ENCODE measurements around the gene LRRC56. TPM values are rescaled to one million over a fixed set of nuclear protein-coding genes. Genes with fewer than 3 reads are reported as not detected.

Gene LRRC56
- polyA plus RNA-seq, 3 donors, result 0.09 to 0.68 TPM; not detected in 1

- Histone ChIP-seq H3K4me1 (ENCODE audit: control insufficient read depth in 1 of 2, insufficient read depth in 2 of 2, low read length in 2 of 2) (peaks cover 10 to 11% of the 10 kb centered on the region in 2 donors), H3K9ac (ENCODE audit: insufficient read depth, low read length, poor library complexity, severe bottlenecking) (no peak overlapping the region), H2AFZ (ENCODE audit: insufficient read depth, low read depth, low read length, poor library complexity, severe bottlenecking) (no peak overlapping the region), H3K36me3 (replicated peaks in 1 of 2; ENCODE audit: control insufficient read depth in 1 of 2, insufficient read depth in 2 of 2, low read length in 2 of 2) (peaks cover 20 to 23% of the 10 kb centered on the region in 2 donors), H3K9me3 (replicated peaks in 1 of 2; ENCODE audit: control insufficient read depth in 1 of 2, insufficient read depth in 1 of 2, low read length in 2 of 2) (no peaks in the 10 kb centered on the region), H3K4me2 (replicated peaks; ENCODE audit: extremely low read depth, low read length, poor library complexity, severe bottlenecking) (no peak overlapping the region), H3K4me3 (replicated peaks in 1 of 3; ENCODE audit: low read depth in 2 of 3, low read length in 3 of 3) (no peak overlapping the region), H3K27me3 (ENCODE audit: control insufficient read depth in 2 of 2, insufficient read depth in 2 of 2, low read length in 2 of 2) (no peaks in the 10 kb centered on the region), H4K20me1 (ENCODE audit: insufficient read depth, low read length) (peaks cover 26% of the 10 kb centered on the region), H3K27ac (ENCODE audit: low read depth in 1 of 2, low read length in 2 of 2) (no peak overlapping the region), H3K79me2 (ENCODE audit: insufficient read depth, low read length) (peaks cover 11% of the 10 kb centered on the region)
- no peak for TF ChIP-seq CTCF (IDR thresholded peaks at IDR 0.05)
- H3K4me1 Mint-ChIP-seq, result peaks cover 2% of the 10 kb centered on the region
- DNase-seq, result no peak
- no peak overlapping the region for H3K27ac Mint-ChIP-seq
- WGBS (ENCODE audit: insufficient coverage), result 98% methylated on average over 16 of the region's 18 CpGs
- intact Hi-C loops (cut with micrococcal nuclease), result no loop called here
- H3K27me3 Mint-ChIP-seq (ENCODE audit: low read depth in 3 of 3), result peaks cover 0 to 4% (median 2%) of the 10 kb centered on the region in 3 donors
- H3K9me3 Mint-ChIP-seq, result no peaks in the 10 kb centered on the region
- peaks cover 15% of the 10 kb centered on the region in 2 donors for H3K36me3 Mint-ChIP-seq
- H3K4me3 Mint-ChIP-seq, result no peak overlapping the region
These were observed 7.5 kb upstream of the LRRC56 start for GRCh38 chr11:529728-530411.

- no peak for DNase-seq
- Mint-ChIP-seq H3K4me3 (no peak overlapping the region), H3K27ac (no peak overlapping the region), H3K36me3 (peaks cover 15% of the 10 kb centered on the region in 2 donors), H3K27me3 (ENCODE audit: low read depth in 3 of 3) (peaks cover 2 to 3% (median 2%) of the 10 kb centered on the region in 3 donors), H3K4me1 (peaks cover 4% of the 10 kb centered on the region), H3K9me3 (no peaks in the 10 kb centered on the region)
- WGBS (ENCODE audit: insufficient coverage), result 97% methylated on average over 17 of the region's 28 CpGs
- H3K9ac ChIP-seq (ENCODE audit: insufficient read depth, low read length, poor library complexity, severe bottlenecking), result no peak overlapping the region
- intact Hi-C loops (cut with micrococcal nuclease), result no loop called here
- no peak overlapping the region for H3K27ac ChIP-seq (ENCODE audit: low read depth in 1 of 2, low read length in 2 of 2)
- H3K27me3 ChIP-seq (ENCODE audit: control insufficient read depth in 2 of 2, insufficient read depth in 2 of 2, low read length in 2 of 2), result no peaks in the 10 kb centered on the region
- H3K4me1 ChIP-seq (ENCODE audit: control insufficient read depth in 1 of 2, insufficient read depth in 2 of 2, low read length in 2 of 2), result peaks cover 14 to 19% of the 10 kb centered on the region in 2 donors
- peaks cover 12% of the 10 kb centered on the region for H3K79me2 ChIP-seq (ENCODE audit: insufficient read depth, low read length)
- no peak overlapping the region for H2AFZ ChIP-seq (ENCODE audit: insufficient read depth, low read depth, low read length, poor library complexity, severe bottlenecking)
- no peak for TF ChIP-seq CTCF (IDR thresholded peaks at IDR 0.05)
- peaks cover 20 to 23% of the 10 kb centered on the region in 2 donors for H3K36me3 ChIP-seq (replicated peaks in 1 of 2; ENCODE audit: control insufficient read depth in 1 of 2, insufficient read depth in 2 of 2, low read length in 2 of 2)
- H3K4me2 ChIP-seq (replicated peaks; ENCODE audit: extremely low read depth, low read length, poor library complexity, severe bottlenecking), result no peak overlapping the region
- H3K9me3 ChIP-seq (replicated peaks in 1 of 2; ENCODE audit: control insufficient read depth in 1 of 2, insufficient read depth in 1 of 2, low read length in 2 of 2), result no peaks in the 10 kb centered on the region
- peaks cover 26% of the 10 kb centered on the region for H4K20me1 ChIP-seq (ENCODE audit: insufficient read depth, low read length)
- no peak overlapping the region for H3K4me3 ChIP-seq (replicated peaks in 1 of 3; ENCODE audit: low read depth in 2 of 3, low read length in 3 of 3)
These were observed 6.1 kb upstream of the LRRC56 start for GRCh38 chr11:530960-531831.
